Esophagus muscularis mucosa (tissue), 4 donors: Measurements from ENCODE around the gene CARNS1. TPM values are rescaled to one million over a fixed set of nuclear protein-coding genes. Genes with fewer than 3 reads are reported as not detected.

Experiments used
- DNase-seq: peaks from one replicate; pipeline ENCODE4 v3.0.0-alpha.2; 2017; ENCODE audit errors: extremely low spot score
- H3K27ac ChIP-seq, 4 donors: fragments of 200-600 bp; sonication (generic); replicated peaks in 1 of 4; 1 replicate in 3 of 4; 2 replicates in 1 of 4; pipeline ENCODE4 v1.5.1; 2016 to 2019; ENCODE audit warnings: mild to moderate bottlenecking in 1 of 4
- H3K27me3 ChIP-seq, 4 donors: fragments of 200-600 bp; sonication (generic); one replicate each; pipeline versions ENCODE4 v1.5.1 to v1.6.0; 2016 to 2019
- H3K36me3 ChIP-seq, 4 donors: fragments of 200-600 bp; sonication (generic); one replicate each; pipeline ENCODE4 v1.5.1; 2016 to 2019
- H3K4me1 ChIP-seq, 4 donors: fragments of 200-600 bp; sonication (generic); one replicate each; pipeline ENCODE4 v1.5.1; 2016 to 2019
- H3K4me3 ChIP-seq, 4 donors: fragments of 200-600 bp; sonication (generic); 1 replicate in 2 of 4; 2 replicates in 2 of 4; pipeline ENCODE4 v1.5.1; 2016 to 2019; ENCODE audit warnings: mild to moderate bottlenecking in 4 of 4, moderate library complexity in 1 of 4
- H3K9me3 ChIP-seq, 4 donors: fragments of 200-600 bp; sonication (generic); 1 replicate in 3 of 4; 2 replicates in 1 of 4; pipeline ENCODE4 v1.5.1; 2016 to 2019
- EP300 ChIP-seq: sonication (generic); formaldehyde crosslinking; IDR thresholded peaks from one replicate; pipeline ENCODE4 v1.6.1; 2017; ENCODE audit warnings: antibody characterized with exemption
- POLR2A ChIP-seq: fragments of 450-650 bp; IDR thresholded peaks from one replicate; pipeline ENCODE4 v1.6.1; 2017; ENCODE audit warnings: antibody characterized with exemption, moderate library complexity, mild to moderate bottlenecking, low read depth
- POLR2AphosphoS5 ChIP-seq, 2 donors: sonication (generic); formaldehyde crosslinking; IDR thresholded peaks; one replicate each; pipeline ENCODE4 v1.6.1; 2017; ENCODE audit warnings: antibody characterized with exemption in 2 of 2
- WGBS: methylation state at CpG from one replicate; pipeline ENCODE4 v1.1.5; 2018; 5-methylcytosine and 5-hydroxymethylcytosine counted together
- intact Hi-C: fragments of 100-400 bp; cut with DNase I; formaldehyde crosslinking; loops from one replicate; pipeline ENCODE4 v1.15.1; 2023
- total RNA-seq, 4 donors: library from RNA; depleted of rRNA; stranded (reverse); fragments of >200 nt; gene quantifications; one replicate each; pipeline versions ENCODE4 v1.1.0 to v1.2.1, GENCODE V29; 2016
- TF ChIP-seq, protein P1 (sequence below), 3 experiments: fragments of 200-600 bp in 2 of 3; fragments of 450-650 bp in 1 of 3; sonication (generic) in 2 of 3; IDR thresholded peaks; one replicate each; pipeline ENCODE4 v1.5.1; 2017 to 2019; ENCODE audit warnings: antibody characterized with exemption in 3 of 3, mild to moderate bottlenecking in 2 of 3, moderate library complexity in 1 of 3

CARNS1 gene
- total RNA-seq, 4 donors from 2014 or later: 0.83 to 1.9 (median 1.2) TPM

- Histone ChIP-seq H3K27ac (peak overlapping the region; percentile 80 to 89 (median 86)), H3K27me3 (no peaks in the 10 kb centered on the region)
- 13% methylated on average over 15 of the region's 15 CpGs for WGBS
Measured at GRCh38 chr11:67390947-67391303, 24.6 kb upstream of the CARNS1 start.

GRCh38 chr11:67391304-67392182 lies 23.9 kb upstream of the CARNS1 start, which contains the start of gene RAD9A:
TSS of gene RAD9A (plus strand) at chr11:67391986. CDS start at chr11:67392045, 59 bp downstream.
- peaks cover 20 to 35% (median 30%) of the 10 kb centered on the region in 4 donors for H3K4me1 ChIP-seq
- intact Hi-C loops: no loop called here
- peak; percentile 98 for DNase-seq
- H3K36me3 ChIP-seq: peaks cover 0 to 34% (median 19%) of the 10 kb centered on the region in 4 donors
- 0% methylated on average over 11 of the region's 75 CpGs for WGBS
- no peaks in the 10 kb centered on the region for H3K27me3 ChIP-seq
- H3K27ac ChIP-seq: peak within 1 kb of the TSS; percentile 80 to 89 (median 86)
- no peaks in the 10 kb centered on the region for H3K9me3 ChIP-seq
- TF ChIP-seq, protein P1, sequence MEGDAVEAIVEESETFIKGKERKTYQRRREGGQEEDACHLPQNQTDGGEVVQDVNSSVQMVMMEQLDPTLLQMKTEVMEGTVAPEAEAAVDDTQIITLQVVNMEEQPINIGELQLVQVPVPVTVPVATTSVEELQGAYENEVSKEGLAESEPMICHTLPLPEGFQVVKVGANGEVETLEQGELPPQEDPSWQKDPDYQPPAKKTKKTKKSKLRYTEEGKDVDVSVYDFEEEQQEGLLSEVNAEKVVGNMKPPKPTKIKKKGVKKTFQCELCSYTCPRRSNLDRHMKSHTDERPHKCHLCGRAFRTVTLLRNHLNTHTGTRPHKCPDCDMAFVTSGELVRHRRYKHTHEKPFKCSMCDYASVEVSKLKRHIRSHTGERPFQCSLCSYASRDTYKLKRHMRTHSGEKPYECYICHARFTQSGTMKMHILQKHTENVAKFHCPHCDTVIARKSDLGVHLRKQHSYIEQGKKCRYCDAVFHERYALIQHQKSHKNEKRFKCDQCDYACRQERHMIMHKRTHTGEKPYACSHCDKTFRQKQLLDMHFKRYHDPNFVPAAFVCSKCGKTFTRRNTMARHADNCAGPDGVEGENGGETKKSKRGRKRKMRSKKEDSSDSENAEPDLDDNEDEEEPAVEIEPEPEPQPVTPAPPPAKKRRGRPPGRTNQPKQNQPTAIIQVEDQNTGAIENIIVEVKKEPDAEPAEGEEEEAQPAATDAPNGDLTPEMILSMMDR (IDR thresholded peaks at IDR 0.05): peak in 1 of 3 experiments; percentile 34
- TF ChIP-seq POLR2AphosphoS5 (IDR thresholded peaks at IDR 0.05) (peak; percentile 91 to 94), POLR2A (peak; percentile 36), EP300 (no peak)
- H3K4me3 ChIP-seq: peak within 1 kb of the TSS; percentile 74 to 97 (median 86)

More at GRCh38 chr11:67390947-67391303, 24.6 kb upstream of the CARNS1 start:
- Histone ChIP-seq H3K9me3 (no peaks in the 10 kb centered on the region), H3K4me3 (peak overlapping the region; percentile 74 to 97 (median 86)), H3K4me1 (peaks cover 20 to 32% (median 29%) of the 10 kb centered on the region in 4 donors), H3K36me3 (peaks cover 0 to 27% (median 13%) of the 10 kb centered on the region in 4 donors)
- intact Hi-C loops: no loop called here
- no peak for DNase-seq
- TF ChIP-seq EP300: no peak
- TF ChIP-seq, protein P1 (IDR thresholded peaks at IDR 0.05): no peak
- no peak for TF ChIP-seq POLR2AphosphoS5 (IDR thresholded peaks at IDR 0.05)
- no peak for TF ChIP-seq POLR2A

DNA sequence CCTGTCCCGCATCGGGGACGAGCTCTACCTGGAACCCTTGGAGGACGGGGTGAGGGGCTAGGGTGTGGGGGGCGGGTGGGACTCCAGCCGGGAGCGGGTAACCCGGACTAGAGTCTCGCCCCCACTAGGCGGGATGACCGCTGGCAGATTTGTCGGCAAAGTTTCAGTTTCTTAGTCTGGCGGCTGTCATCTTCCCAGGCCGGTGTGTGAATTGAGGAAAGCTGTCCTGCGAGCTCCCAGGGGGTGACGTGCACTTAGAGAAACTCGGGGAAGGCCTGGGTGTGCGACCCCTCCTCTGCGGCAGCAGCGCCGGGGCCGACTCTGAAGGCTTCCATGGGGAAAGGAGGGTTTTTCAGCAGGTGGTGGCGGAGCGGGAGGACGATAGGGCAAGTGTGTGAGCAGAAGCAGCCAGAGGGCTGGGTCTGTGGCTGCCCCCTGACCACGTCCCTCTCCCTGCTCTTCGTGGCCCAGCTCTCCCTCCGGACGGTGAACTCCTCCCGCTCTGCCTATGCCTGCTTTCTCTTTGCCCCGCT lies 23.2 kb upstream of the CARNS1 start:
- TF ChIP-seq POLR2AphosphoS5 (IDR thresholded peaks at IDR 0.05) (no peak), POLR2A (no peak), EP300 (no peak)
- TF ChIP-seq, protein P1 (IDR thresholded peaks at IDR 0.05): no peak
- Histone ChIP-seq H3K27ac (peak overlapping the region; percentile 80 to 89 (median 86)), H3K36me3 (peaks cover 5 to 41% (median 26%) of the 10 kb centered on the region in 4 donors), H3K9me3 (no peaks in the 10 kb centered on the region), H3K4me3 (peak overlapping the region; percentile 74 to 97 (median 86)), H3K27me3 (no peaks in the 10 kb centered on the region), H3K4me1 (peaks cover 20 to 40% (median 37%) of the 10 kb centered on the region in 4 donors)
- intact Hi-C loops: no loop called here
- WGBS: 16% methylated on average over 20 of the region's 31 CpGs
- no peak for DNase-seq

GRCh38 chr11:67393437-67393836 lies 22.0 kb upstream of the CARNS1 start:
- intact Hi-C loops: no loop called here
- H3K4me1 ChIP-seq: peaks cover 20 to 47% (median 39%) of the 10 kb centered on the region in 4 donors
- WGBS: 94% methylated on average over 15 of the region's 18 CpGs

More at GRCh38 chr11:67393437-67393836, 22.0 kb upstream of the CARNS1 start:
- TF ChIP-seq, protein P1 (IDR thresholded peaks at IDR 0.05): no peak
- TF ChIP-seq EP300 (no peak), POLR2A (no peak), POLR2AphosphoS5 (IDR thresholded peaks at IDR 0.05) (no peak)
- H3K36me3 ChIP-seq: peaks cover 17 to 53% (median 38%) of the 10 kb centered on the region in 4 donors
- DNase-seq: no peak
- H3K4me3 ChIP-seq: no peak overlapping the region
- H3K27me3 ChIP-seq: no peaks in the 10 kb centered on the region
- no peak overlapping the region for H3K27ac ChIP-seq
- no peaks in the 10 kb centered on the region for H3K9me3 ChIP-seq
